LNCAP (cell line): ENCODE data around the gene PTGER2.

Experiments
- CTCF ChIP-seq: fragments of 450-650 bp; IDR thresholded peaks from 2 replicates; pipeline ENCODE4 v1.5.1; 2017; ENCODE audit warnings: mild to moderate bottlenecking

PTGER2 gene

DNA sequence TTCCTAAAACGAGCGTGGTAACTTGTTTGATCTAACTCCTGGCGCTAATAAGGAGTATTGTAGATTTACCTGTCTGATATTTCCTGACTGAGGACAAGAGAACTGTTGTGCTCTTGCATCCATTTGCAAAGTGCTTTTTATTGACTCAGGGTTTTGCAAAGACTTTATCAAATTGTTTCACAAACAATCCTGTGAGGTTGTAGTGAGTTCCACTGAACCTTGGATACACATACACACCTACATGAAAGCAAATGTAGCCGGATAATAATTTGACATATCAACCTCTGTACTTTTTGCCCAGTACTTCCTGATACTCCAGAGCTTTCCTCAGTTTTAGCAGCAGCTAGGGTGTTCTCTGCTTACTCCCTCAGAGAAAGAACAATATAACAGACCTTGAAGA, 6.7 kb upstream of the PTGER2 start:
- no peak for TF ChIP-seq CTCF

DNA sequence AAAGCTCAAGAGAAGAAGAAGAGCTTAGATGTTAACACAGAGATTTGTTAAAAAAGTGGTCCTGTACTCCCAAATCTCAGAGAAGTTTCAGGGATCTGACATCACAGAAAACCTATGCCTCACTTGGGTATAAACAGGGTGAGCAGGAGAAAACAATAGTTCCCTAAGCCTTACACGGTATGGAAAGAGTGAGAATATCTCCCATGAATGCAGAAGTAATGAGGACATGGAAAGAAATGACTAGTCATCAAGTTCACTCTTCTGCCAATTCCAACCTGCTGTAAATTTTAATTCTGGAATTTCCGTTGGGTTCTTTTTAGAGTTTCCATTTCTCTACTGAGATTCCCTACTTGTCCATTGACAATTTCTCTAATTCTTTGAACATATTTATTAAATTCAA, 6.2 kb upstream of the PTGER2 start:
- TF ChIP-seq CTCF, result no peak

DNA sequence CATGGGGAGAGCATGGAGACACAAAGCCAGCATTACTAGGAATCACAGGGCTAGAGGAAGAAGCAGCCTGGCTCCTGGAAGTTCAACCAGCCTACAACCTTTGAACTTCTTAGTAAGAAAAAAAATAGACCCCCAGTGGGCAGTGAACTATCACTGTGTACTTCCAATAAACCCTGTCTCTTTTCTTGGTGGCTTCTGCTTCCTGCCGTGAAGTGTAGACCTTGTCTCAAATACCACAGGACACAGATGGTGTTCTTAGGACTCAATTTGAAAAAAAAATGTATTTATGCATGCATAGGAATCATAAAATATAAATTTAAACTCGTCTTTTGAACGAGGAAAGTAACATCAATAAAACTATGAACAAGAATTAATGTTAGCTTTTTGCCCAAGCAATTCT, 3.6 kb upstream of the PTGER2 start:
- TF ChIP-seq CTCF, result no peak

DNA sequence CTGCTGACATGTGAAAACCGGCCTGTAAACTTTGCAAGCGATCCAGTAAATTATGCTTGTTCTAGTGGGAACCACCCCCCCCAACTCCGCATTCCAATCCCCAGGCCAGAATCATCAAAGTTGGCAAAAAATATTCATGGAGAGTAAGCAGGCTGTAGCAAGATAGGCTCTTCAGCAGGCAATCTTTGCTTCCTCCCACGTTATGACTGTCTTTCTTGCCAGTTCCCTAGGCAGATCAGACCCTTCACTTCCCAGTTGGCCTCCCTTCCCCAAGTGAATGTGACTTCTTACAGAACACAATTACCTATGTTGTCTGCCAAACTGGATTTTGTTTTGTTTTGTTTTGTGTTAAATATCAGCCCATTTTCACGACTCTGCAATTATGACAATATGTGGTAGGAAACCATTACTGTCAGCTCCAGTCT, 1.2 kb upstream of the PTGER2 start:
- no peak for TF ChIP-seq CTCF

- no peak for TF ChIP-seq CTCF
Measured at GRCh38 chr14:52313462-52313861, 650 bp upstream of the PTGER2 start.

GRCh38 chr14:52314595-52315354, 663 bp downstream of the PTGER2 start:
- TF ChIP-seq CTCF, result no peak

- no peak for TF ChIP-seq CTCF
Measured at GRCh38 chr14:52315355-52315718, 1.2 kb downstream of the PTGER2 start.

DNA sequence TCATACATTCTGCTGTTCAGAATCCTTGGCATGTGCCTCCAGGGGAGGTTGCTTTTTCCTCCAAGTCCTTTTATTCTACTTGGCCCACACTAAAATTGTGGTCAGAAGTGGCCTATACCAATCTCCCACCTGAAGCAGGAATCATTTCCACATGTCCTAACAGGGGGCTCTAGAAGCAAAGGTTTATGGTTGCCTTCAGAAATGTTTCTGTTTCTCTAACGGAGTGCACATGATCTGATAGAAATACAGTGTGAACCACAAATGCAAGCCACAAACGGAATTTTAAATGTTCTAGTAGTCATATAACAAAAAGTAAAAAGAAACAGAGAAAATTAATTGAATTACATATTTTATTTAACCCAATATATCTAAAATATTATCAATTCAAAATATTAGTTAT, 4.0 kb downstream of the PTGER2 start:
- no peak for TF ChIP-seq CTCF
